Hepatocyte (in vitro differentiated cells): ENCODE measurements around the gene PCID2.

Source experiments
- CTCF ChIP-seq: fragments of 200-600 bp; sonication (generic); IDR thresholded peaks from 2 replicates; pipeline ENCODE4 v1.5.1; 2016; ENCODE audit warnings: antibody characterized with exemption, mild to moderate bottlenecking; ENCODE audit not compliant: poor library complexity
- EZH2phosphoT487 ChIP-seq: fragments of 200-600 bp; sonication (generic); IDR thresholded peaks from one replicate; pipeline ENCODE4 v1.6.1; 2018; ENCODE audit warnings: antibody characterized with exemption, mild to moderate bottlenecking, low read depth, moderate library complexity; ENCODE audit not compliant: unreplicated experiment, severe bottlenecking

GRCh38 chr13:113207890-113208420, 514 bp downstream of the PCID2 start:
- TF ChIP-seq CTCF, result no peak
- no peak for TF ChIP-seq EZH2phosphoT487
